Effector memory CD4-positive, alpha-beta T cell (primary cell): ENCODE data around the gene DNAJC8.

Experiments used
- DNase-seq, 3 donors: peaks; one replicate each; pipeline ENCODE4 v3.0.0-alpha.2; 2020
- H3K27ac ChIP-seq: 2 replicates; pipeline ENCODE4 v1.7.0; 2013; ENCODE audit warnings: mild to moderate bottlenecking, low read length, moderate library complexity; ENCODE audit not compliant: insufficient read depth, poor library complexity, severe bottlenecking
- H3K27me3 ChIP-seq: replicated peaks from 2 replicates; pipeline ENCODE4 v1.7.0; 2013; ENCODE audit warnings: mild to moderate bottlenecking, low read length; ENCODE audit not compliant: insufficient read depth, control insufficient read depth, poor library complexity, severe bottlenecking
- H3K36me3 ChIP-seq: 2 replicates; pipeline ENCODE4 v1.7.0; 2013; ENCODE audit warnings: mild to moderate bottlenecking, low read length, moderate library complexity; ENCODE audit not compliant: control insufficient read depth, insufficient read depth
- H3K4me1 ChIP-seq: 2 replicates; pipeline ENCODE4 v1.7.0; 2013; ENCODE audit warnings: low read length, mild to moderate bottlenecking; ENCODE audit not compliant: control insufficient read depth, insufficient read depth, poor library complexity, severe bottlenecking
- H3K4me3 ChIP-seq: 2 replicates; pipeline ENCODE4 v1.7.0; 2013; ENCODE audit warnings: low read length, low read depth, mild to moderate bottlenecking; ENCODE audit not compliant: insufficient read depth, poor library complexity, severe bottlenecking
- H3K9me3 ChIP-seq: 2 replicates; pipeline ENCODE4 v1.7.0; 2013; ENCODE audit warnings: mild to moderate bottlenecking, low read length, moderate library complexity; ENCODE audit not compliant: control insufficient read depth

The DNAJC8 gene

GRCh38 chr1:28173151-28173979, 59.5 kb downstream of the DNAJC8 start:
- Histone ChIP-seq H3K4me3 (no peak overlapping the region), H3K27me3 (no peaks in the 10 kb centered on the region), H3K9me3 (no peaks in the 10 kb centered on the region), H3K36me3 (no peaks in the 10 kb centered on the region), H3K27ac (no peak overlapping the region), H3K4me1 (peaks cover 22% of the 10 kb centered on the region)
- no peak for DNase-seq

GRCh38 chr1:28172713-28173150, 60.1 kb downstream of the DNAJC8 start:
- Histone ChIP-seq H3K27me3 (no peaks in the 10 kb centered on the region), H3K4me3 (no peak overlapping the region), H3K27ac (no peak overlapping the region), H3K36me3 (no peaks in the 10 kb centered on the region), H3K4me1 (peaks cover 23% of the 10 kb centered on the region), H3K9me3 (no peaks in the 10 kb centered on the region)
- no peak for DNase-seq

GRCh38 chr1:28171246-28171645, 61.6 kb downstream of the DNAJC8 start:
- Histone ChIP-seq H3K4me1 (peaks cover 23% of the 10 kb centered on the region), H3K9me3 (no peaks in the 10 kb centered on the region), H3K4me3 (no peak overlapping the region), H3K36me3 (no peaks in the 10 kb centered on the region), H3K27me3 (no peaks in the 10 kb centered on the region), H3K27ac (no peak overlapping the region)
- DNase-seq = no peak

- H3K9me3 ChIP-seq = no peaks in the 10 kb centered on the region
- H3K4me3 ChIP-seq = no peak overlapping the region
- no peak overlapping the region for H3K27ac ChIP-seq
- no peaks in the 10 kb centered on the region for H3K36me3 ChIP-seq
- no peak for DNase-seq
- no peaks in the 10 kb centered on the region for H3K27me3 ChIP-seq
- H3K4me1 ChIP-seq = peaks cover 23% of the 10 kb centered on the region
Measured at GRCh38 chr1:28170001-28170596, 62.7 kb downstream of the DNAJC8 start.

- Histone ChIP-seq H3K4me1 (peaks cover 4% of the 10 kb centered on the region), H3K27me3 (no peaks in the 10 kb centered on the region), H3K9me3 (no peaks in the 10 kb centered on the region), H3K36me3 (no peaks in the 10 kb centered on the region), H3K4me3 (no peak overlapping the region), H3K27ac (no peak overlapping the region)
- DNase-seq = no peak
Measured at GRCh38 chr1:28163496-28164161, 69.2 kb downstream of the DNAJC8 start.

- Histone ChIP-seq H3K27me3 (no peaks in the 10 kb centered on the region), H3K36me3 (no peaks in the 10 kb centered on the region), H3K9me3 (no peaks in the 10 kb centered on the region)
Measured at GRCh38 chr1:28162151-28162550, 70.7 kb downstream of the DNAJC8 start.

GRCh38 chr1:28161751-28162150, 71.1 kb downstream of the DNAJC8 start:
- Histone ChIP-seq H3K4me1 (no peaks in the 10 kb centered on the region), H3K36me3 (no peaks in the 10 kb centered on the region), H3K9me3 (no peaks in the 10 kb centered on the region), H3K27me3 (no peaks in the 10 kb centered on the region), H3K27ac (no peak overlapping the region), H3K4me3 (no peak overlapping the region)
- no peak for DNase-seq

More at GRCh38 chr1:28162151-28162550, 70.7 kb downstream of the DNAJC8 start:
- Histone ChIP-seq H3K4me3 (no peak overlapping the region), H3K27ac (no peak overlapping the region), H3K4me1 (no peaks in the 10 kb centered on the region)
- DNase-seq = no peak

- H3K36me3 ChIP-seq = no peaks in the 10 kb centered on the region
- no peak overlapping the region for H3K27ac ChIP-seq
- no peaks in the 10 kb centered on the region for H3K4me1 ChIP-seq
- no peak for DNase-seq
- no peaks in the 10 kb centered on the region for H3K27me3 ChIP-seq
- H3K9me3 ChIP-seq = no peaks in the 10 kb centered on the region
- no peak overlapping the region for H3K4me3 ChIP-seq
Measured at GRCh38 chr1:28160782-28161266, 72.0 kb downstream of the DNAJC8 start.

GRCh38 chr1:28159680-28160079, 73.1 kb downstream of the DNAJC8 start:
- no peaks in the 10 kb centered on the region for H3K36me3 ChIP-seq
- H3K4me3 ChIP-seq = no peak overlapping the region
- no peak for DNase-seq
- H3K9me3 ChIP-seq = no peaks in the 10 kb centered on the region
- H3K27ac ChIP-seq = no peak overlapping the region
- no peaks in the 10 kb centered on the region for H3K27me3 ChIP-seq
- H3K4me1 ChIP-seq = no peaks in the 10 kb centered on the region

- Histone ChIP-seq H3K4me1 (no peaks in the 10 kb centered on the region), H3K27me3 (no peaks in the 10 kb centered on the region), H3K4me3 (no peak overlapping the region), H3K27ac (no peak overlapping the region), H3K36me3 (no peaks in the 10 kb centered on the region), H3K9me3 (no peaks in the 10 kb centered on the region)
- DNase-seq = no peak
Measured at GRCh38 chr1:28159243-28159642, 73.6 kb downstream of the DNAJC8 start.
